Hypothalamus (tissue), 51 donors: ENCODE results near the gene KIF21B.
"Not testable (repeated sequence)": the region's sequence is repeated elsewhere in the genome, so short reads cannot be mapped to it uniquely, and the experiment has no call there.

Experiments
- DNase-seq, 51 donors: peaks; one replicate each; lab custom pipeline; 2025; lab: John Stamatoyannopoulos, UW

Gene KIF21B

DNA sequence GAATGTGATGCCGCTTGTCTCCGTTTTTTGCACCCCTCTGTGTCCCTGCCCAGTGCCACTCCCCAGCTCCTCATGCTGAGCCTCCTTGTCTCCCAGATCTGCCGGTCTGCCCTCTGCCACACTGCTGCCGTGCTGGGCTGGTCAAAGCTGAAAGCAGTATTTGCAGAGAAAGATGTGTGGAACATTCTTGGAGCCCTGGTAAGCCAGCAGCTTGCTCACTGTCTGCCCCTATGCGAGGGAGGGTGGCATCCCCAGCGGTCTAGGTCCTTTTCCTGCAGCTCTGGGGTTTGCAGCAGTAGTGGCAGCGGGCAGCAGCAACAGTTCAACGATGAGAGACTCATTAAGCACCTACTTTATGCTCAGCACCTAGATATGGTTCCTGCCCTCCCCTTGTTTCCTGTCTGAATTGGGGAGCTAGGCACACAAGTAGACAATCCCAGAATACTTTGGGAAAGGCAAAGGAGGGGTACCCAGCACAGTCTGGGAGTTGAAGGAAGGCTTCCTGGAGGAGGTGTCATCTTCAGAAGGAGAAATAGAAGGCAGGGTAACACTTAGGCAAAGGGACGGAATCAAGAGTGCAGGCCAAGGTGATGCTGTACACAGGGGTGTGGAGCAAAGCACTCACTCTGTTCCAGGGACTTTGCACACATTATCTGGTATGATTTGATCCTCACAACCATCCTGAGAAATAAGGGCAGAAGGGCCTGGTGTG is 63.1 kb downstream of the KIF21B start:
- no peak for DNase-seq

DNA sequence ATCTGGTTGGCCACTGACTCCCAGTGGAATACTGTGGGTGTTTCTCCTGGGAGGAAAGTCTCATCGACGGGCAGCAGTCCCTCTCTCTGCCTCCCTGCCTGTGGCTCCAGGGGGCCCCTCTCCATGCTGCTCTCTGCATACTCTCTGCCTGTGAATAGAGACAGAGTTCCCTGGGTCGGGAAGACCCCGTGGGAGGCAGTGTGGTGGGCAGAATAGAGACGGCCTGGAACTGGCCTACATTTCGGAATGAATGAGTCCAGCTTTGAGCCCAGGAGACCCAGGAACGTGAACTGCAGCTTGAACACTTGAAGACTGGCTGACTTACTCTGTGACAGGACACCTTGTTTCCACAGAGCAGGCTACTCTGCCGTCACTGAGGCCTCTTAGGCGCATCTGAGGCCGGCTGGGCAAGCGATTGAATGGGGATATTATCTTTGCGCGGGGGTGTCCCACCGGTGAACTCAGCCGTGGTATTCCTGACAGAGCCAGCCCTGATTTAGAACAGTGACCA is 64.0 kb downstream of the KIF21B start:
- peak in 14 of 51 donors; percentile 8 to 54 (median 26) for DNase-seq

DNA sequence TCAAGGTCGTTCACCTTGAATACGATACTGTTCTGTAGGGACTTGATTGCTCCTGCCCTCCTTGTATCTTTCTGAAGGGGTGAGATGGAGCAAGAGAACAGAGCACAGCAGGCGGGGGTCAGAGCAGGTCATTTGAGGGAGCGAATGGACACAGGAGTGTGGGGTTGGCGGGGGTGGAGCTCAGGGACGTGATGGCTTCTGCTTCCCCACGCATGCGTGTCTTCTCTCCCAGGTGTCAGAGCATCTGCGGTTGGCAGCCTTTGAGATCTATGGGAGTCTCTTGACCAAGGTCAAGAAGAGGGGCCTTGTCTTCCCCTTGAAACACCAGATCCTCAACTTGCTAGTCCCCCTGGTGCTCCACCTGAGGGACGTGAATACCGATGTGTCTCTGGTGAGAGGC is 64.9 kb downstream of the KIF21B start:
- DNase-seq, result no peak

GRCh38 chr1:200954434-200954833 is 69.1 kb downstream of the KIF21B start:
- no peak for DNase-seq

GRCh38 chr1:200951016-200951415 is 72.5 kb downstream of the KIF21B start:
- no peak for DNase-seq

GRCh38 chr1:200949626-200950025 is 73.9 kb downstream of the KIF21B start:
- no peak for DNase-seq

GRCh38 chr1:200947059-200947566 is 76.4 kb downstream of the KIF21B start:
- DNase-seq, result no peak

GRCh38 chr1:200945111-200945510 is 78.4 kb downstream of the KIF21B start:
- DNase-seq, result no peak

- DNase-seq, result no peak
These were observed 84.6 kb downstream of the KIF21B start for GRCh38 chr1:200938955-200939354.

- not testable (repeated sequence) for DNase-seq
These were observed 88.1 kb downstream of the KIF21B start for GRCh38 chr1:200935286-200935962.

- DNase-seq, result no peak
These were observed 88.8 kb downstream of the KIF21B start for GRCh38 chr1:200934676-200935245.

DNA sequence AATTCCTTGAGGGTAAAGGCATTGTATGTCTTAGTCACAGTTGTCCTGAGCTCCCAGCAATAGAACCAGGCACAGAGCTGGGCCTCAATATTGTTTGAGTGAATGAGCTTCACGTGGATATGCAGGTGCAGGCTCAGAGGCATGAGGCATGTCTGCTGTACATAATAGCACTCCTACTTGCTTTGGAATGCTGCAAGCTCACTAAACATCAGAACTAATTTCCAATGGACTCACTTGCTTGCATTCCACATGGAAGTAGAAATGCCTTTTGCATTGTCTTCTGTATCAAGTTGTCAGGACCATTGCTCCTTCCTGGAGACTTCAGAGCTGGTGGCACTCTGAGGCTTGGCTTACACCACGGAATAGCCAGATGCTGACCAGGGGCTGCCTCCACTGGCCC is 91.7 kb downstream of the KIF21B start:
- DNase-seq, result no peak

DNA sequence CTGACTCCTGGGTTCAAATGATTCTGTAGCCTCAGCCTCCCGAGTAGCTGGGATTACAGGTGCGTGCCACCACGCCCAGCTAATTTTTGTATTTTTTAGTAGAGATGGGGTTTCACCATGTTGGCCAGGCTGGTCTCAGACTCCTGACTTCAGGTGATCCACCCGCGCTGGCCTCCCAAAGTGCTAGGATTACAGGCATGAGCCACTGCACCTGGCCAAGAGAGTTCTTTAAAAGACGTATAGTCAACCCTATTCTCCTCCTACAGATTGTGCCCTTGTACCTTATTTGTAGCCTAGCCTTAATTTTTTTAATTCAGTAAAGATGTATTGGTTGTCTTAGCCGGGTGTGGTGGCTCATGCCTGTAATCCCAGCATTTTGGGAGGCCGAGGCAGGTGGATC is 93.2 kb downstream of the KIF21B start:
- DNase-seq, result not testable (repeated sequence)

GRCh38 chr1:200929530-200930278 is 93.8 kb downstream of the KIF21B start:
- DNase-seq, result no peak

GRCh38 chr1:200925831-200926230 is 97.7 kb downstream of the KIF21B start:
- DNase-seq, result no peak

DNA sequence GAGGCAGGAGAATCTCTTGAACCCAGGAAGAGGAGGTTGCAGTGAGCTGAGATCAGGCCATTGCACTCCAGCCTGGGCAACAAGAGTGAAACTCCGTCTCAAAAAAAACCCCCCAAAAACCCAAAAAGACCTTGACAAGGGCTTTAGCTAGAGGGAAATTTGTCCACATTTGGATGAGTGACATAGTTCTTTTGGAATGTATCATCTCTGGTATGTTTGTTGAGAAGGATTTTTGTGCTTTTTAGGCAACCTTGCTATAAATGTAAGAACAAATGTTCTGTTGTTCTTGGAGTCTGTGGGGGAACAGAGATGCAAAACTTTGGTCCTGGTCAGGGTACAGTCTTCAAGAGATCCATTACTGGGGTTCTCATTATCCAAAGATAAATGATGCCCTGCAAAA is 99.9 kb downstream of the KIF21B start:
- DNase-seq, result no peak

DNA sequence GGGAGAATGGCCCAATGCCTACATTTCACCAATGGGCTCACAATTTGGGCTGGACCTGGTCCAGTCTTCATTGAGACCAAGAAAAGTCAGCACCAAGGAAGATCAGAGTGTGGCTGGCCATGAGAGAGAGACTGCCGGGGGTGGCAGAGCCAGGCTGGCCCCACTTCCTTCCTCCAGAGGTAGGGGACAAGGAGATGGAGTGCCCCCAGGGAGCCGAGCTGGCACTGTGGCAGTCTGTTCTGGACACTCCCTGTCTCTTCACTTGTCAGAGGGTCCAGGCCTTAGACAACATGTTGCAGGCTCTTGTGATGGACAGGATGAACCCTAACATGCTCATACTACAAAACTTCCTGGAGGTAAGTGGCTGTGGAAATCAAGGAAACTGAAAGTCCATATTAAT is 101.1 kb downstream of the KIF21B start:
- DNase-seq, result no peak

- no peak for DNase-seq
These were observed 101.9 kb downstream of the KIF21B start for GRCh38 chr1:200921571-200922110.
